Endothelial cell of umbilical vein (primary cell): Measurements from ENCODE around the gene MCHR1. TPM values are rescaled to one million over a fixed set of nuclear protein-coding genes. Genes with fewer than 3 reads are reported as not detected.
A peak's percentile ranks its signal among the peaks of the same experiment; 100 is the strongest.

Experiments
- BruUV-seq: library from RNA; stranded (reverse); fragments of 400-500 nt; replicated peaks from 2 replicates; lab custom pipeline; 2021; lab: Mats Ljungman, UMichigan
- CTCF ChIA-PET: fragments of 300-600, 350-600 bp; sonication (Branson Sonifier 250); formaldehyde crosslinking; loops from one replicate; lab custom pipeline; 2021; ENCODE audit warnings: antibody characterized with exemption, inconsistent platforms; lab: Charles Lee
- POLR2A ChIA-PET: fragments of 300-600, 350-600 bp; sonication (Branson Sonifier 250); formaldehyde crosslinking; loops from one replicate; lab custom pipeline; 2021; ENCODE audit warnings: antibody characterized with exemption, inconsistent platforms; lab: Charles Lee
- DNase-seq: peaks from one replicate; pipeline ENCODE4 v3.0.0-alpha.2; 2011; ENCODE audit warnings: low read depth, low spot score
- FAIRE-seq: peaks from 2 replicates; lab custom pipeline; 2011; peaks lifted over from hg19 to GRCh38; lab: Jason Lieb, UNC
- H2AFZ ChIP-seq: 2 replicates; pipeline ENCODE4 v1.6.0; 2012; ENCODE audit warnings: low read depth, low read length, control low read depth, inconsistent platforms
- H3K27ac ChIP-seq: 2 replicates; pipeline ENCODE4 v1.5.1; 2011; ENCODE audit warnings: low read depth, mild to moderate bottlenecking, control low read depth, low read length, moderate library complexity; ENCODE audit not compliant: insufficient read depth
- H3K27me3 ChIP-seq, 2 experiments: 2 replicates each; pipeline versions ENCODE4 v1.6.0 to v1.6.1; 2011; ENCODE audit warnings: low read length in 2 of 2, mixed read lengths in 1 of 2; ENCODE audit not compliant: control insufficient read depth in 2 of 2, insufficient read depth in 2 of 2
- H3K36me3 ChIP-seq, 2 experiments: 2 replicates in 1 of 2; 3 replicates in 1 of 2; pipeline ENCODE4 v1.5.1; 2011; ENCODE audit warnings: low read length in 2 of 2, mild to moderate bottlenecking in 1 of 2, moderate library complexity in 1 of 2; ENCODE audit not compliant: control insufficient read depth in 2 of 2, insufficient read depth in 2 of 2; ENCODE audit errors: extremely low read depth in 1 of 2
- H3K4me1 ChIP-seq: 3 replicates; pipeline ENCODE4 v1.5.1; 2011; ENCODE audit warnings: mild to moderate bottlenecking, low read length; ENCODE audit not compliant: control insufficient read depth, insufficient read depth; ENCODE audit errors: extremely low read depth
- H3K4me2 ChIP-seq: 2 replicates; pipeline ENCODE4 v1.6.1; 2011; ENCODE audit warnings: low read length, control low read depth, mixed read lengths; ENCODE audit not compliant: insufficient read depth
- H3K4me3 ChIP-seq, 3 experiments: fragments of 200-600 bp in 1 of 3; sonication (generic), shearing (Covaris generic) in 1 of 3; replicated peaks in 1 of 3; 2 replicates each; pipeline ENCODE4 v1.5.1; 2011 to 2016; ENCODE audit warnings: control low read depth in 3 of 3, low read length in 3 of 3, mild to moderate bottlenecking in 2 of 3, inconsistent platforms in 1 of 3, low read depth in 1 of 3, moderate library complexity in 1 of 3; ENCODE audit not compliant: insufficient read depth in 1 of 3
- H3K79me2 ChIP-seq: 2 replicates; pipeline ENCODE4 v1.6.0; 2012; ENCODE audit warnings: low read length, inconsistent platforms; ENCODE audit not compliant: control insufficient read depth, insufficient read depth
- H3K9ac ChIP-seq: replicated peaks from 2 replicates; pipeline ENCODE3; 2011; ENCODE audit warnings: low read length, control low read depth; ENCODE audit not compliant: insufficient read depth; ENCODE audit errors: extremely low read depth
- H3K9me1 ChIP-seq: replicated peaks from 3 replicates; pipeline ENCODE4 v1.6.0; 2011; ENCODE audit warnings: mild to moderate bottlenecking, low read length; ENCODE audit not compliant: control insufficient read depth, insufficient read depth; ENCODE audit errors: extremely low read depth
- H3K9me3 ChIP-seq: replicated peaks from 2 replicates; pipeline ENCODE4 v1.5.1; 2012; ENCODE audit warnings: low read length, inconsistent platforms; ENCODE audit not compliant: control insufficient read depth, insufficient read depth
- H4K20me1 ChIP-seq: replicated peaks from 2 replicates; pipeline ENCODE3; 2011; ENCODE audit warnings: mild to moderate bottlenecking, low read length; ENCODE audit not compliant: control insufficient read depth, insufficient read depth; ENCODE audit errors: extremely low read depth
- CTCF ChIP-seq, 2 donors: IDR thresholded peaks; 1 replicate in 1 of 2; 2 replicates in 1 of 2; pipeline ENCODE4 v1.5.1; 2011; ENCODE audit warnings: low read length in 2 of 2, mild to moderate bottlenecking in 2 of 2, moderate library complexity in 2 of 2, control low read depth in 1 of 2, inconsistent platforms in 1 of 2, low read depth in 1 of 2; ENCODE audit not compliant: insufficient read depth in 1 of 2; ENCODE audit errors: extremely low read depth in 1 of 2
- EZH2 ChIP-seq: IDR thresholded peaks from 2 replicates; pipeline ENCODE4 v1.6.1; 2012; ENCODE audit warnings: borderline replicate concordance, low read depth, mild to moderate bottlenecking, moderate library complexity, low read length, inconsistent platforms; ENCODE audit not compliant: severe bottlenecking
- FOS ChIP-seq: IDR thresholded peaks from 2 replicates; pipeline ENCODE4 v1.6.1; 2011; ENCODE audit warnings: mild to moderate bottlenecking, low read length, moderate library complexity, borderline replicate concordance; ENCODE audit not compliant: insufficient read depth
- GATA2 ChIP-seq: IDR thresholded peaks from 2 replicates; pipeline ENCODE4 v1.7.0; 2011; ENCODE audit warnings: low read depth, mild to moderate bottlenecking, moderate library complexity, mixed read lengths, low read length; ENCODE audit not compliant: insufficient read length, insufficient read depth
- JUN ChIP-seq: IDR thresholded peaks from 2 replicates; pipeline ENCODE4 v1.6.1; 2011; ENCODE audit warnings: borderline replicate concordance, low read depth; ENCODE audit not compliant: insufficient read length, insufficient read depth
- MAX ChIP-seq: IDR thresholded peaks from 2 replicates; pipeline ENCODE4 v1.6.1; 2011; ENCODE audit not compliant: insufficient read depth, insufficient read length
- MYC ChIP-seq: IDR thresholded peaks from one replicate; pipeline ENCODE4 v1.6.1; 2011; ENCODE audit warnings: mild to moderate bottlenecking, low read depth, low read length
- POLR2A ChIP-seq: IDR thresholded peaks from 2 replicates; pipeline ENCODE4 v1.6.1; 2012; ENCODE audit warnings: low read depth, mild to moderate bottlenecking, control low read depth, low read length
- POLR2AphosphoS5 ChIP-seq: IDR thresholded peaks from 2 replicates; pipeline ENCODE4 v1.6.1; 2012; ENCODE audit warnings: low read depth, mild to moderate bottlenecking, control low read depth, low read length, moderate library complexity; ENCODE audit not compliant: insufficient read depth
- dilution Hi-C: fragments of 300-500 bp; cut with MboI; formaldehyde crosslinking; loops from one replicate; pipeline ENCODE4 v1.15.0; 2019; ENCODE audit warnings: low sequenced_read_pairs; ENCODE audit not compliant: extremely low pct_ligation_motif_present
- intact Hi-C: fragments of 100-400 bp; cut with micrococcal nuclease; formaldehyde crosslinking; loops from one replicate; pipeline ENCODE4 v1.10.0; 2022
- polyA plus RNA-seq, 4 experiments: library from polyadenylated mRNA; depleted of rRNA in 3 of 4; stranded (reverse) in 3 of 4; unstranded in 1 of 4; fragments of >200 nt; gene quantifications; 2 replicates each; pipeline versions ENCODE4 v1.2.1 to v1.2.3, GENCODE V29; 2011 to 2012; ENCODE audit warnings: missing spikeins in 1 of 4
- total RNA-seq: library from RNA; stranded (reverse); gene quantifications from 2 replicates; pipeline ENCODE4 v1.2.3, GENCODE V29; 2021

The MCHR1 gene
- total and polyA plus RNA-seq, 2 donors (not counting 3 experiments of a cell fraction or from before 2014, with no cell fraction given): not detected

- dilution Hi-C loops: no loop called here
- CTCF ChIA-PET: interaction anchor here (0.5 to 1.2 kb wide), 7 partner anchors 27 to 243 kb away, joined by 3 to 12 read pairs (median 4); no protein-coding TSS in a partner anchor
- Histone ChIP-seq H3K9ac (no peak overlapping the region), H3K9me1 (no peaks in the 10 kb centered on the region), H2AFZ (no peak overlapping the region), H3K4me2 (no peak overlapping the region), H3K79me2 (no peaks in the 10 kb centered on the region), H3K4me1 (peaks cover 7% of the 10 kb centered on the region), H3K4me3 (no peak overlapping the region), H3K27ac (no peak overlapping the region), H3K9me3 (no peaks in the 10 kb centered on the region), H3K27me3 (peaks cover 19 to 20% of the 10 kb centered on the region in 2 experiments), H3K36me3 (no peaks in the 10 kb centered on the region), H4K20me1 (no peaks in the 10 kb centered on the region)
- FAIRE-seq: peak; percentile 67
- no peak for TF ChIP-seq EZH2
- peak in 1 of 2 donors; percentile 7 for TF ChIP-seq CTCF (IDR thresholded peaks at IDR 0.05; ENCODE audit: extremely low read depth in 1 of 2, insufficient read depth in 1 of 2, low read depth in 1 of 2, low read length in 2 of 2)
- peak; percentile 38 for DNase-seq
- no TSS peak for BruUV-seq
- intact Hi-C loops: no loop called here
- POLR2A ChIA-PET: no interaction called here
Measured at GRCh38 chr22:40679964-40680818, 907 bp downstream of the MCHR1 start.

GRCh38 chr22:40680819-40681183, 1.5 kb downstream of the MCHR1 start:
- no peak overlapping the region for H2AFZ ChIP-seq
- POLR2A ChIA-PET: no interaction called here

More at GRCh38 chr22:40680819-40681183, 1.5 kb downstream of the MCHR1 start:
- Histone ChIP-seq H3K4me3 (no peak overlapping the region), H3K9me3 (no peaks in the 10 kb centered on the region), H3K4me1 (peaks cover 7% of the 10 kb centered on the region), H3K9me1 (no peaks in the 10 kb centered on the region), H3K9ac (no peak overlapping the region), H3K4me2 (no peak overlapping the region), H4K20me1 (no peaks in the 10 kb centered on the region), H3K79me2 (no peaks in the 10 kb centered on the region), H3K27me3 (peaks cover 19 to 20% of the 10 kb centered on the region in 2 experiments), H3K36me3 (no peaks in the 10 kb centered on the region), H3K27ac (no peak overlapping the region)
- FAIRE-seq (no peak), DNase-seq (no peak)
- no TSS peak for BruUV-seq
- no peak for TF ChIP-seq EZH2
- TF ChIP-seq MYC: no peak
- no peak for TF ChIP-seq CTCF (IDR thresholded peaks at IDR 0.05; ENCODE audit: extremely low read depth in 1 of 2, insufficient read depth in 1 of 2, low read depth in 1 of 2, low read length in 2 of 2)
- TF ChIP-seq POLR2AphosphoS5: no peak
- TF ChIP-seq GATA2: no peak
- TF ChIP-seq JUN: no peak
- no peak for TF ChIP-seq MAX
- TF ChIP-seq POLR2A: no peak
- no peak for TF ChIP-seq FOS
- CTCF ChIA-PET: interaction anchor here (0.9 to 1.2 kb wide), 4 partner anchors 28 to 218 kb away, joined by 3 to 12 read pairs (median 6); no protein-coding TSS in a partner anchor
- intact Hi-C loops (no loop called here), dilution Hi-C loops (no loop called here)
